ENCODE measurements around the gene LRG1. TPM values are rescaled to one million over a fixed set of nuclear protein-coding genes. Genes with fewer than 3 reads are reported as not detected.

LRG1 gene
- total RNA-seq, 2 donors from 2014 or later, result 0.86 to 1.4 TPM

GRCh38 chr19:4521888-4522242, 18.0 kb downstream of the LRG1 start:
- H3K9me3 ChIP-seq (ENCODE audit: control insufficient read depth, low read length), result no peaks in the 10 kb centered on the region
- peaks cover 1% of the 10 kb centered on the region for H3K9me3 Mint-ChIP-seq
- no peak overlapping the region for H3K4me3 ChIP-seq (ENCODE audit: low read length)
- H3K27me3 ChIP-seq (ENCODE audit: control insufficient read depth, insufficient read depth, low read length, poor library complexity, severe bottlenecking), result no peaks in the 10 kb centered on the region
- H3K4me3 Mint-ChIP-seq, result no peak overlapping the region
- H3K27me3 Mint-ChIP-seq (ENCODE audit: insufficient read depth), result peaks cover 19% of the 10 kb centered on the region
- no peak for DNase-seq
- no peaks in the 10 kb centered on the region for H3K4me1 Mint-ChIP-seq
- no peaks in the 10 kb centered on the region for H3K36me3 Mint-ChIP-seq (ENCODE audit: low read depth)
- no peak for TF ChIP-seq CTCF (conservative IDR thresholded peaks at IDR 0.05)
- no peak overlapping the region for H3K9ac ChIP-seq (ENCODE audit: extremely low read depth, low read length, poor library complexity, severe bottlenecking)
- H3K27ac Mint-ChIP-seq, result no peak overlapping the region
- H3K36me3 ChIP-seq (ENCODE audit: control insufficient read depth, insufficient read depth, low read length), result no peaks in the 10 kb centered on the region
- no peak overlapping the region for H3K27ac ChIP-seq (ENCODE audit: low read depth, low read length)
- no peaks in the 10 kb centered on the region for H3K4me1 ChIP-seq (ENCODE audit: control insufficient read depth, insufficient read depth, low read length)
- 88% methylated on average over 5 of the region's 5 CpGs for WGBS, 2 experiments (ENCODE audit: insufficient coverage in 1 of 2, insufficient read length in 1 of 2)

GRCh38 chr19:4521170-4521887, 18.5 kb downstream of the LRG1 start:
- H3K27me3 Mint-ChIP-seq (ENCODE audit: insufficient read depth), result peaks cover 19% of the 10 kb centered on the region
- 86 to 87% methylated on average over 8 to 11 of the region's 11 CpGs for WGBS, 2 experiments (ENCODE audit: insufficient coverage in 1 of 2, insufficient read length in 1 of 2)
- no peaks in the 10 kb centered on the region for H3K9me3 ChIP-seq (ENCODE audit: control insufficient read depth, low read length)
- H3K9ac ChIP-seq (ENCODE audit: extremely low read depth, low read length, poor library complexity, severe bottlenecking), result no peak overlapping the region
- H3K36me3 Mint-ChIP-seq (ENCODE audit: low read depth), result no peaks in the 10 kb centered on the region
- no peak for DNase-seq
- no peaks in the 10 kb centered on the region for H3K4me1 Mint-ChIP-seq
- H3K4me1 ChIP-seq (ENCODE audit: control insufficient read depth, insufficient read depth, low read length), result no peaks in the 10 kb centered on the region
- no peak overlapping the region for H3K27ac Mint-ChIP-seq
- no peak overlapping the region for H3K4me3 Mint-ChIP-seq
- no peak overlapping the region for H3K27ac ChIP-seq (ENCODE audit: low read depth, low read length)
- H3K4me3 ChIP-seq (ENCODE audit: low read length), result no peak overlapping the region
- no peaks in the 10 kb centered on the region for H3K27me3 ChIP-seq (ENCODE audit: control insufficient read depth, insufficient read depth, low read length, poor library complexity, severe bottlenecking)
- peaks cover 1% of the 10 kb centered on the region for H3K9me3 Mint-ChIP-seq
- no peak for TF ChIP-seq CTCF (conservative IDR thresholded peaks at IDR 0.05)
- no peaks in the 10 kb centered on the region for H3K36me3 ChIP-seq (ENCODE audit: control insufficient read depth, insufficient read depth, low read length)

- Histone ChIP-seq H3K36me3 (ENCODE audit: control insufficient read depth, insufficient read depth, low read length) (no peaks in the 10 kb centered on the region), H3K27ac (ENCODE audit: low read depth, low read length) (no peak overlapping the region), H3K9me3 (ENCODE audit: control insufficient read depth, low read length) (no peaks in the 10 kb centered on the region), H3K4me3 (ENCODE audit: low read length) (no peak overlapping the region), H3K4me1 (ENCODE audit: control insufficient read depth, insufficient read depth, low read length) (no peaks in the 10 kb centered on the region), H3K27me3 (ENCODE audit: control insufficient read depth, insufficient read depth, low read length, poor library complexity, severe bottlenecking) (no peaks in the 10 kb centered on the region), H3K9ac (ENCODE audit: extremely low read depth, low read length, poor library complexity, severe bottlenecking) (no peak overlapping the region)
- no peak for DNase-seq
- TF ChIP-seq CTCF (conservative IDR thresholded peaks at IDR 0.05), result no peak
- Mint-ChIP-seq H3K4me1 (no peaks in the 10 kb centered on the region), H3K4me3 (no peak overlapping the region), H3K9me3 (peaks cover 1% of the 10 kb centered on the region), H3K27me3 (ENCODE audit: insufficient read depth) (peaks cover 27% of the 10 kb centered on the region), H3K36me3 (ENCODE audit: low read depth) (no peaks in the 10 kb centered on the region), H3K27ac (no peak overlapping the region)
- WGBS, 2 experiments (ENCODE audit: insufficient coverage in 1 of 2, insufficient read length in 1 of 2), result 82 to 86% methylated on average over 8 to 9 of the region's 9 CpGs
Measured at GRCh38 chr19:4519521-4520277, 20.1 kb downstream of the LRG1 start.
